Activated CD4-positive, alpha-beta T cell treated with anti-CD3 and anti-CD28 coated beads, Interleukin-2, amount 50 U/mL, for 24 hours (primary cell): ENCODE data around the gene BEX3.

Source experiments
- DNase-seq, 2 donors: peaks; one replicate each; pipeline ENCODE4 v3.0.0-alpha.2; 2020; ENCODE audit warnings: low read depth in 1 of 2, low spot score in 1 of 2

BEX3 gene

DNA sequence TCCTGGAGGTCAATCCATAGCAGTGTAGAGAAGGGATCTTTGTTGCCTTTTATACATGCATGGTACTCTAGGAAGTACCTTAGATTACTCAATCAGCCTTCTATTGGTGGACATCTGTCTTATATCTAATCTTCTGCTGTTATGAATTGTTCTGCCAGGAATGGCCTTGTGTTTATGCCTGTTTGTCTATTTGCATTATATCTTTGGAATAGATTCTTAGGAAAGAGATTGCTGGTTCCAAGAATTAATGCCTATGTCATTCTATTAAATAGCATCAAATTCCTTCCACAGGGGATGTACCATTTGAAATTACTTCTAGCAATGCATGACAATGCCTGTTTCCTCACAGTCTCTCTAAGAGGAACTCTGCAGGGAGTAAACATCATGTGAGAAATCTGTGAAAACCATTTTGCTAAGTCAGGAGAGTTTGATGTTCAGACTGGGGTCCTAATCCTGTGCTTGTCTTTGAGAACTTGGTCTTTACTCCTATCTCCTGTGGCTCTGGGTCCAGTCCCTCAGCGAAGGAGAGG lies 42.5 kb downstream of the BEX3 start:
- no peak for DNase-seq

DNA sequence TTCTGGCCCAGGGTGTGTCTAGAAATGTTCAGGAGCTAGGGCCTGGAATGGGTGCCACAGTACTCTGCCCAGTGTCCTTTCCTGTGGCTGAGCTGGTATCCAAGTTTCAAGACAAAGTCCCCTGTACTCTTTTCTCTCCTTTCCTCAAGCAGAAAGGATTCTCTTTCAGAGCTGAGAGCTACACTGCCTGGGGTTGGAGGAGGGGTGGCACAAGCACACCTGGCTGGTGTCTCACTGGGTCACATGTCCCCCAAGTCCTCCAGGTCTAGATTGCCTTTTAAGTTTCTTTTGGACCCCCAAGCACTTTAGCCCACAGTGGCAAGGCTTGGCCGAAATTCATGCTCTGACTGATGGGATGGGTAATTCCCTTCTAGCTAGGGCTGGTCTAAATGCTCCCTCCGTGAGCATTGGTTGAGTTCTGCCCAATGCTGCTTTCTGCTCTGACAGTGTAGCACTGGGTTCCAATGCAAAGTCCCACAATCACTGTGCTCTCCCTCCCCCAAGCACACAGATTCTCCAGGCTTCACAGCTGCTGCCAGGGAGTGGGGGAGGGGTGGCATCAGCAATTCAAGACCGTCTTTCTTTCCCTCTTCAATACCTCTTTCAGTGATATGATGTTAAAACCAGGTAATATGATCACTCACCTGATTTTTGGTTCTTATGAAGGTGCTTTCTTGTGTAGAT lies 47.8 kb downstream of the BEX3 start:
- no peak for DNase-seq
